ENCODE measurements around the gene CIPC.

Gene CIPC

DNA sequence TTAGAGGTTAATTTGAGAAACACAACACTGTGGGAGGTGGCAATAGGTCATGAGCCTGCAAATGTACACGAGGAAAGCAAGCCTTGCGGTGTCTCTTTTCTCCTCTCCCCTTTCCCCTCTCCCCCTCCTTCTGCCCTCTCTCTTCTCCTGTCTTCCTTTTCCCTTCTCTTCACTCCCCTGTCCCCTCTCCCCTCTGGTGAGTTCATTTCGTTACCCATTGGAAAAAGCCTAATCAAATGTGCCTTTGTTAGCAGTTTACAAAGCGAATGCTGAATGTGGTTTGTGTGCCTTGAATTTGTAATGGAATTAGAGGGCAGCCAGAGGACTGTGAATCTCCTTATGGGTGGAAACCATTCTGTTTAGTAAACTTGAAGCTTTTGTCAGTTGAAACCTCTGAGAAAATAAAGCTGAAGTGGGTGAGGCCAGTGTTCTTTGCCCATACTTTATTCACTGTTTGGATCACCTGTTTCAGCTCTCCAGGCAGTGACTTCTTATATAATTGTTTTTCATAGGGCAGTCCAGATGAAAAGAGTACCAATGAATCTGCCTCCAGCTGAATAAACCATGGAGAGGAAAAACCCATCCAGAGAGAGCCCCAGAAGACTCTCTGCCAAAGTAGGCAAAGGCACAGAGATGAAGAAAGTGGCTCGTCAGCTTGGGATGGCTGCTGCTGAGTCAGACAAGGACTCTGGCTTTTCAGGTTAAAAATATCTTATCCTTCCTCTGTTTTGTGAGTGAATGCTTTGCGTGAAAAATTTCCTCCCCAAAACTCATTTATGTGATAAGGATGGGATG, 7.3 kb downstream of the CIPC start:
- Histone ChIP-seq H3K9me3 (ENCODE audit: low read length) (no peaks in the 10 kb centered on the region), H3K27ac (ENCODE audit: low read depth, low read length) (peak overlapping the region; percentile 75), H3K27me3 (ENCODE audit: control insufficient read depth in 1 of 2, insufficient read depth in 2 of 2, low read length in 2 of 2) (no peaks in the 10 kb centered on the region), H3K4me3 (ENCODE audit: low read depth in 1 of 2, low read length in 2 of 2) (no peak overlapping the region), H3K9ac (ENCODE audit: low read length) (no peak overlapping the region), H3K36me3 (ENCODE audit: insufficient read depth, low read length) (peaks cover 48% of the 10 kb centered on the region), H3K4me1 (ENCODE audit: insufficient read depth, low read length) (peaks cover 79% of the 10 kb centered on the region)

DNA sequence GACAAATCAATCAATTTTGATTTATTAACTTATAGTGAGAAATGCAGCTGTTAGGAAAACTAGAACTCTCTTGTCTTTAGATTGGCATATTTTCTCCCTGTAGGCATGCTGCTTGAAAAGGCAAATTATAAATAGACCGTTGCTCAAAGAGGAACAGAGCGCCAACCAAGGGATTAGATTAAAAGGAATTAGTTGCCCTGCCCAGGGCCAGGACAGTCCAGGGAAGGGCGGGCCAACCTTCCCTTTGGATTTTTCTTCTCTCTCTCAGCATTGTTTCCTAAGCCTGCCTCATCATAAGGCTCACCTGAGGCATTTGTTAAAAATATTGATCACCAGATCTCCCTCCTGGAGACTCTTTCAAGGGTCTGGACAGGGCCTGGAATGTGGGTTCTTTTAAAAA, 8.6 kb downstream of the CIPC start:
- Histone ChIP-seq H3K4me3 (ENCODE audit: low read depth in 1 of 2, low read length in 2 of 2) (no peak overlapping the region), H3K36me3 (ENCODE audit: insufficient read depth, low read length) (peaks cover 48% of the 10 kb centered on the region), H3K9me3 (ENCODE audit: low read length) (no peaks in the 10 kb centered on the region), H3K4me1 (ENCODE audit: insufficient read depth, low read length) (peaks cover 79% of the 10 kb centered on the region), H3K27me3 (ENCODE audit: control insufficient read depth in 1 of 2, insufficient read depth in 2 of 2, low read length in 2 of 2) (no peaks in the 10 kb centered on the region), H3K9ac (ENCODE audit: low read length) (no peak overlapping the region), H3K27ac (ENCODE audit: low read depth, low read length) (no peak overlapping the region)

DNA sequence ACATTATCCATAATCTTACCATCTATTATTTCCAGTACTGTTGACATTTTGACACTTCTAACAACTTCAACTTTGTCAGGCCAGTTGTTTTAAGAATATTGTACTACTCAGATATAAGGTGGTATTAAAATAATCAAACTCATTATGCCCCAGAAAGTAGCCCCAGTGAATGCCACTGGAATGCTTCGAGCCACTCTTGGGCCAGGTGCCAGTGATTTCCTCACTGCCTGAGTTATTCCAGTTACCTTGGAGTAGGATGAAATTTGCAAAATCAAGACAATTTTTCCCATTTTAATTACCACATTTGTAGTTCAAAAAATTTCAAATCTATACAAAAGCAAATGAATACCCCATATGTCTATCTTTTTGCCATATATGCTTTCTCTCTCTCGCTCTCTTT, 9.2 kb downstream of the CIPC start:
- no peaks in the 10 kb centered on the region for H3K27me3 ChIP-seq (ENCODE audit: control insufficient read depth in 1 of 2, insufficient read depth in 2 of 2, low read length in 2 of 2)
- no peak overlapping the region for H3K4me3 ChIP-seq (ENCODE audit: low read depth in 1 of 2, low read length in 2 of 2)
- H3K4me1 ChIP-seq (ENCODE audit: insufficient read depth, low read length): peaks cover 77% of the 10 kb centered on the region
- H3K27ac ChIP-seq (ENCODE audit: low read depth, low read length): no peak overlapping the region
- H3K9me3 ChIP-seq (ENCODE audit: low read length): no peaks in the 10 kb centered on the region
- peaks cover 48% of the 10 kb centered on the region for H3K36me3 ChIP-seq (ENCODE audit: insufficient read depth, low read length)
- no peak overlapping the region for H3K9ac ChIP-seq (ENCODE audit: low read length)

DNA sequence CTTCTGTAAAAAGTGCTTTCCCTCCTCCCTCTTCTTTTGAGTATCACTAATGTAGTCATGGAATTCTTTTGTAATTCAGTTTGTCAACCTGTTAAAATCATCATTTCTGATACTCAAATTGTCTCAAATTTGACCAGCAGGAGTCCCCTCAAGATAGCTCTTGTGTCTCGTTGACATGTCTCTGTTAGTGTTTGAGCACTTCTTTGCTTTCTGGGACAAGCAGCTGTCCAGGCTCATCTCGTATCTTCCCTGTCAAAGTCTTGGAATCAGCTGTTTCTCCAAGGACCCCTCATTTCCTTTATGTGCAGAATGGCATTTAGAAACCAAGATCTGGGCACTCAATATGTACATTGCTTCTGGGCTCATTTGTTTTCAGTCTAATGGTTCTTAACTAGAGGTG, 10.7 kb downstream of the CIPC start:
- H3K27me3 ChIP-seq (ENCODE audit: control insufficient read depth in 1 of 2, insufficient read depth in 2 of 2, low read length in 2 of 2): no peaks in the 10 kb centered on the region
- no peak overlapping the region for H3K27ac ChIP-seq (ENCODE audit: low read depth, low read length)
- H3K4me1 ChIP-seq (ENCODE audit: insufficient read depth, low read length): peaks cover 62% of the 10 kb centered on the region
- H3K9me3 ChIP-seq (ENCODE audit: low read length): no peaks in the 10 kb centered on the region
- peaks cover 57% of the 10 kb centered on the region for H3K36me3 ChIP-seq (ENCODE audit: insufficient read depth, low read length)
- H3K4me3 ChIP-seq (ENCODE audit: low read depth in 1 of 2, low read length in 2 of 2): no peak overlapping the region
- no peak overlapping the region for H3K9ac ChIP-seq (ENCODE audit: low read length)

DNA sequence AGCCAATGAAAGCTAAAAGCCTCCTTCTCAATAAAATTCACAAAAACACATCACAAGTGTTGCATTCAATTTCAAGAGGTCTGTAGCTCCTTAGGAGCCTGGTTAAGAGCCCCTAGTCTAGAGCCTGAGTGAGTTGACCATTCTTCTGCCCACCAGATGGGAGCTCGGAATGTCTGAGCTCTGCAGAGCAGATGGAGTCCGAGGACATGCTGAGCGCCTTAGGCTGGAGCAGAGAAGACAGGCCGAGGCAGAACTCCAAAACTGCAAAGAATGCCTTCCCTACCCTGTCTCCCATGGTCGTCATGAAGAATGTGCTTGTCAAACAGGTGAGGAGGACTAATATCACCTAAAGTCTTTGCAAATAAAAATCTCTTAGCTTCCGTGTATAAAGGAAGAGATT, 11.6 kb downstream of the CIPC start:
- Histone ChIP-seq H3K27ac (ENCODE audit: low read depth, low read length) (no peak overlapping the region), H3K9me3 (ENCODE audit: low read length) (no peaks in the 10 kb centered on the region), H3K27me3 (ENCODE audit: control insufficient read depth in 1 of 2, insufficient read depth in 2 of 2, low read length in 2 of 2) (no peaks in the 10 kb centered on the region), H3K4me3 (ENCODE audit: low read depth in 1 of 2, low read length in 2 of 2) (no peak overlapping the region), H3K9ac (ENCODE audit: low read length) (no peak overlapping the region), H3K4me1 (ENCODE audit: insufficient read depth, low read length) (peaks cover 53% of the 10 kb centered on the region), H3K36me3 (ENCODE audit: insufficient read depth, low read length) (peaks cover 66% of the 10 kb centered on the region)

DNA sequence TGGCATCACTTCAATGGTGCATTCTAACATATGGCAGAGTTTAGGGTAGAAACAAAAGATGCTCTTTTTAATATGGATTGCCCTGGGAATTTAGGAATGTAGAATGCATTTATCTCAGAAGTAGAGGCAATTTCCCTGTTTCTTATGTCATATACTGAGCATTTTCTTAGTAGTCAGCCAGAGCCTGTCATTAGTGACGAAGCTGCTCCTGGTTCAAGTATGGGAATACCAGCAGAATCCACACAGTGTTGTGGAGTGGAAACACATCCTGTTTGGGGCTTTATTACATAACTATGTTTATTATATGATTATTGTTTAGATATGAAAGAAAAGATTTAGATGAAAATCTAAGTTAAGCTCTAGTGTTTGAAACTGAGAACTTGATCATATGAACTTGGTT, 12.2 kb downstream of the CIPC start:
- peak overlapping the region; percentile 29 for H3K27ac ChIP-seq (ENCODE audit: low read depth, low read length)

DNA sequence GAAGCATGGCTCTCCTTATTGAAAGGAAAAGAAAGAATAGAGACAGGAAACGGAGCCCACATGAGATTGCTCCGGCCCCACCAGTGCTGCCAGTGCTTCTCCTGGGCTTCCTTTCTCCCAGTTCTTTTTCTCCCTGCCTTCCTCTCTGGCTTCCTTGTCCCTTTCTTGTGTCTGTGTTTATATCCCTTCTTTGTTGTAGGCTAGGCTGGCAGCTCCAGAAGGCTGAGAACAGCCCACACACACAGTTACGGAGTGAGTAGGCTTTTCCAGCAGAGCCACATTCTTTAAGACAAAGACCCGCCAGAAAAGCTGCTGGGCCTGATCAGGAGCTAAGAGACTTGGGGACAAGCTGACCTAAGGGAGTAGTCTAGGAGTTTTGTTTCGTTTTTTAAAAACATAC, 13.0 kb downstream of the CIPC start:
- H3K9me3 ChIP-seq (ENCODE audit: low read length): no peaks in the 10 kb centered on the region
- peaks cover 66% of the 10 kb centered on the region for H3K36me3 ChIP-seq (ENCODE audit: insufficient read depth, low read length)
- no peaks in the 10 kb centered on the region for H3K27me3 ChIP-seq (ENCODE audit: control insufficient read depth in 1 of 2, insufficient read depth in 2 of 2, low read length in 2 of 2)
- H3K27ac ChIP-seq (ENCODE audit: low read depth, low read length): peak overlapping the region; percentile 52
- no peak overlapping the region for H3K4me3 ChIP-seq (ENCODE audit: low read depth in 1 of 2, low read length in 2 of 2)
- H3K4me1 ChIP-seq (ENCODE audit: insufficient read depth, low read length): peaks cover 40% of the 10 kb centered on the region
- H3K9ac ChIP-seq (ENCODE audit: low read length): peak overlapping the region; percentile 23

More for the DNA sequence above, 12.2 kb downstream of the CIPC start:
- no peak overlapping the region for H3K4me3 ChIP-seq (ENCODE audit: low read depth in 1 of 2, low read length in 2 of 2)
- no peaks in the 10 kb centered on the region for H3K27me3 ChIP-seq (ENCODE audit: control insufficient read depth in 1 of 2, insufficient read depth in 2 of 2, low read length in 2 of 2)
- H3K9ac ChIP-seq (ENCODE audit: low read length): peak overlapping the region; percentile 23
- no peaks in the 10 kb centered on the region for H3K9me3 ChIP-seq (ENCODE audit: low read length)
- peaks cover 71% of the 10 kb centered on the region for H3K36me3 ChIP-seq (ENCODE audit: insufficient read depth, low read length)
- peaks cover 47% of the 10 kb centered on the region for H3K4me1 ChIP-seq (ENCODE audit: insufficient read depth, low read length)

DNA sequence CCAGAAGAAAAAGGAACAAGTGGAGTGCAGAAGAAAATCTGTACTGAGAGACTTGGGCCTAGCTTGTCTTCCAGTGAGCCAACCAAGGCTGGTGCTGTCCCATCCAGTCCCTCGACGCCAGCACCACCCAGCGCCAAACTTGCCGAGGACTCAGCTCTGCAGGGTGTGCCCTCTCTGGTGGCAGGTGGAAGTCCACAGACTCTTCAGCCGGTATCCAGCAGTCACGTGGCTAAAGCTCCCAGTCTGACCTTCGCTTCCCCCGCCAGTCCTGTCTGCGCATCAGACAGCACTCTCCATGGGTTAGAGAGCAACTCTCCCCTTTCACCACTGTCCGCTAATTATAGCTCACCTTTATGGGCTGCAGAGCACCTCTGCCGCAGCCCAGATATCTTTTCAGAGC, 15.6 kb downstream of the CIPC start:
- Histone ChIP-seq H3K36me3 (ENCODE audit: insufficient read depth, low read length) (peaks cover 61% of the 10 kb centered on the region), H3K27ac (ENCODE audit: low read depth, low read length) (no peak overlapping the region), H3K4me3 (ENCODE audit: low read depth in 1 of 2, low read length in 2 of 2) (no peak overlapping the region), H3K4me1 (ENCODE audit: insufficient read depth, low read length) (peaks cover 28% of the 10 kb centered on the region), H3K9me3 (ENCODE audit: low read length) (no peaks in the 10 kb centered on the region), H3K27me3 (ENCODE audit: control insufficient read depth in 1 of 2, insufficient read depth in 2 of 2, low read length in 2 of 2) (no peaks in the 10 kb centered on the region), H3K9ac (ENCODE audit: low read length) (no peak overlapping the region)

DNA sequence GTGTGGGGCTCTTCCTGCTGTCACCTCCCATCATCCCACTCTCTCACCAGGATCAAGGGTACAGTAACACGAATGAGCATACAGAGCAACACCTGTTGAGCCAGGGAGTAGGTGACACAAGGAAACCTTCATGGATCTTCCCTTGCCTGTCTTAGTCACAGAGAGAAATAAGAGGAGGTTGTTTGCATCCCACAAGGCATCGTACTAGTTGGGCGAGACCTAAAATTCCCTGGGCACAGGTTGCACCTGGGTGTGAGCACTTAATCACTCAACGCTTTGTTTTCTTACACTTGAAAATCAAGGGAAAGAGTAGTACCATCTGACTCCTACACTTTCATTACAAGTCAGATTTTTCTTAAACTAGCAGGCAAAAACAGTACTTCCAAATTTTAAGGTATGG, 16.6 kb downstream of the CIPC start:
- Histone ChIP-seq H3K27me3 (ENCODE audit: control insufficient read depth in 1 of 2, insufficient read depth in 2 of 2, low read length in 2 of 2) (no peaks in the 10 kb centered on the region), H3K4me1 (ENCODE audit: insufficient read depth, low read length) (peaks cover 22% of the 10 kb centered on the region), H3K36me3 (ENCODE audit: insufficient read depth, low read length) (peaks cover 51% of the 10 kb centered on the region), H3K9me3 (ENCODE audit: low read length) (no peaks in the 10 kb centered on the region), H3K4me3 (ENCODE audit: low read depth in 1 of 2, low read length in 2 of 2) (no peak overlapping the region), H3K27ac (ENCODE audit: low read depth, low read length) (no peak overlapping the region), H3K9ac (ENCODE audit: low read length) (no peak overlapping the region)

DNA sequence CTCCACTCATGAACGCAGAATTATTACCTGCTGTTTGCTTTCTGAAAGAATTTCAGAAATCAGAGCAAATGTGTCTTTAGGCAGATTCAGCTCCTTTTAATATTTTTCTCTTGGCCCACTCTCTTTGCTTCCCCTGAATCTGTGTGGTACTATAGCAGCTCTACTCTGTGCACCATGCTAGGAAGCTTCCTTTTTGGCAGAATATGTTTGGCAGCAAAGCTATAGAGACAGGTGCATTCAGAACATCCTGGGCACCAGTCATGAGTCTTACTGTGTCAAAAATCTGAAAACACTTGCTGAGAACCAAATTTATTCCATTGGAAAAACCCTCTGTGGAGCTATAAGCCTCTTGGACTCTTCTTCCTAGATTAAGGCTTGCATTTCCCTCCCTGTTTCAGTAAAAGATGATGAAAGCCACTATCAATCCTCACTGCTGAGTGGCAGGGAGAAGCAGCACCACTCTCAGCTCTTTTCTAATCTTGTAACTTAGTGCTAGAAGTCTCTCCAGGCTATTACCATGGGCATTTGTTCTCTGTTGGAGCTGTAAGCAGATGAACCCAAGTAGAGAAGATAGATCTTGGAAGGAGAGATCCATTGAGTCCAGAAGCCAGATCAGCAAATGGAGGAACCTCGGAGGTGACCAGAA, 18.2 kb downstream of the CIPC start:
- Histone ChIP-seq H3K36me3 (ENCODE audit: insufficient read depth, low read length) (peaks cover 48% of the 10 kb centered on the region), H3K27ac (ENCODE audit: low read depth, low read length) (no peak overlapping the region), H3K4me3 (ENCODE audit: low read depth in 1 of 2, low read length in 2 of 2) (no peak overlapping the region), H3K9me3 (ENCODE audit: low read length) (no peaks in the 10 kb centered on the region), H3K9ac (ENCODE audit: low read length) (no peak overlapping the region), H3K4me1 (ENCODE audit: insufficient read depth, low read length) (peaks cover 14% of the 10 kb centered on the region), H3K27me3 (ENCODE audit: control insufficient read depth in 1 of 2, insufficient read depth in 2 of 2, low read length in 2 of 2) (no peaks in the 10 kb centered on the region)

DNA sequence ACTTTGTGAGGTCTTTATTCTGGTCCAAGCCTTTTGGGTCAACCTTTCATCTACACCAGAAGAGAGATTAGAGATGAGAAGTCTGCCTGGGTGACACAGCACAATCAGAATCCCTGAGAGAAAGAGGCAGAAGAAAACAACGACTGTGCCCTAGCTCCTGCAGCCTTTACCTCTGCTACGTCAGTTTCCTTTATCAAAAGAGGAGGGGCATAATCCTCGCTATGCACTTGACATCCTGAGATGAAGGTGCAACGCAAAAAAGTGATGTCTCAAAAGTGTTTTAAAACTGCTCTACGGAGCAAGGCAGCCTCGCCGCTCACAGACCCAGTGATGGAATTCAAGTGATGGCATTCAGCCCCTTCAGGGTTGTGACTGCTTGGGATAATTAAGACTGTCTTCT, 21.8 kb downstream of the CIPC start:
- peaks cover 21% of the 10 kb centered on the region for H3K4me1 ChIP-seq (ENCODE audit: insufficient read depth, low read length)
- no peak overlapping the region for H3K27ac ChIP-seq (ENCODE audit: low read depth, low read length)

More for the DNA sequence above, 21.8 kb downstream of the CIPC start:
- Histone ChIP-seq H3K9me3 (ENCODE audit: low read length) (no peaks in the 10 kb centered on the region), H3K4me3 (ENCODE audit: low read depth in 1 of 2, low read length in 2 of 2) (no peak overlapping the region), H3K9ac (ENCODE audit: low read length) (no peak overlapping the region), H3K36me3 (ENCODE audit: insufficient read depth, low read length) (peaks cover 36% of the 10 kb centered on the region), H3K27me3 (ENCODE audit: control insufficient read depth in 1 of 2, insufficient read depth in 2 of 2, low read length in 2 of 2) (no peaks in the 10 kb centered on the region)

Data from muscle layer of colon (tissue), 2 donors.